ENCODE results near the gene IST1. TPM values are rescaled to one million over a fixed set of nuclear protein-coding genes. Genes with fewer than 3 reads are reported as not detected.

IST1 gene
- polyA plus RNA-seq, 5 donors = 275 to 371 (median 314) TPM

GRCh38 chr16:71915350-71915749 is 20.0 kb downstream of the IST1 start:
- DNase-seq = no peak

GRCh38 chr16:71916397-71916920 is 21.1 kb downstream of the IST1 start:
- no peak for DNase-seq

GRCh38 chr16:71917900-71918299 is 22.6 kb downstream of the IST1 start:
- no peak for DNase-seq

- DNase-seq = no peak
Measured at GRCh38 chr16:71919035-71919434, 23.7 kb downstream of the IST1 start.

DNA sequence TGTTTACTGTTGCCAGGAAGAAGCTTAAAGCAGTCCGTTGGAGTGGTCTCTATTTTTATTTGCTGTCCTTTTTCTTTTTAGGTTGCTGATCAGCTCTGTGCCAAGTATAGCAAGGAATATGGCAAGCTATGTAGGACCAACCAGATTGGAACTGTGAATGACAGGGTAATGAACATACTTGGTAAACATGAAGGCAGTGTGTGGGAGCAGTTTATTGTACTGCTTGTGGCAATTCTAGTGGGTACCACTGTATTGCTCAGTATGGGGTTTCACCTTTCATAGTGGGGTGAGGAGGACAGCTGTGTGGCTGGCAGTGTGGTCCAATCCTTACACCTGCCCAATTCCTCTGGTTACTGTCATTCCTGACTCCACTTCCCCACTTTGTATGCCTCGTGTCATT is 25.3 kb downstream of the IST1 start:
- DNase-seq = no peak

DNA sequence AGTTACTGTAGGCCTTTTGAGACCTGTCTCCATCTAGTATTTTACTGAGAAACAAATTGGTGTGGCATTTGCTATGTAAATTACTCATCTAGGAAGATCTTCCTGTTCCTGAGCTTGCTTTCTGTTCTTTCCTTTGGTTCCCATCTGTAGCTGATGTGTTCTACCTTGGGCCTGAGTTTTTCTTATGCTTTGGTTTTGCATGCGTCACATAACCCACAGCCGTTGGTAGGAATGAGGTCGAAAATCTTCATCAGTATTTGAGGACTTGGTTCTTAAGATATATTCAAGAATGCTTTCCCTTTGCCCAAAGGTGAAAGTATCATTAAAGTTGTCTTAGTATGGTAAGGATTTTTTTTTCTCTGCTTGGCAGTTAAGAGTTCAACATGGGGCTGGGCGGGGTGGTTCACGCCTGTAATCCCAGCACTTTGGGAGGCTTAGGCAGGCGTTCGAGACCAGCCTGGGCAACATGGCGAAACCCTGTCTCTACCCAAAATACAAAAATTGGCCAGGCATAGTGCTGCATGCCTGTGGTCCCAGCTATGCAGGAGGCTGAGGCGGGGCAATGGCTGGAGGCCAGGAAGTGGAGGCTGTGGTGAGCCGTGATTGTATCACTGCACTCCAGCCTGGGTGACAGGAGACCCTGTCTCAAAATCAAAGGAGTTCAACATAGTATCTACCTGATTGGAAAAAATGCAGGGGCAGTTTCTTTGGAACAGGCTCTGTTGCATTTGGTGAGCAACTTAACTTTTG is 28.8 kb downstream of the IST1 start:
- DNase-seq = no peak

- no peak for DNase-seq
Measured at GRCh38 chr16:71924710-71925109, 29.4 kb downstream of the IST1 start.

- DNase-seq = no peak
Measured at GRCh38 chr16:71927383-71927782, 32.1 kb downstream of the IST1 start.

- no peak for DNase-seq
Measured at GRCh38 chr16:71927787-71928186, 32.5 kb downstream of the IST1 start.

DNA sequence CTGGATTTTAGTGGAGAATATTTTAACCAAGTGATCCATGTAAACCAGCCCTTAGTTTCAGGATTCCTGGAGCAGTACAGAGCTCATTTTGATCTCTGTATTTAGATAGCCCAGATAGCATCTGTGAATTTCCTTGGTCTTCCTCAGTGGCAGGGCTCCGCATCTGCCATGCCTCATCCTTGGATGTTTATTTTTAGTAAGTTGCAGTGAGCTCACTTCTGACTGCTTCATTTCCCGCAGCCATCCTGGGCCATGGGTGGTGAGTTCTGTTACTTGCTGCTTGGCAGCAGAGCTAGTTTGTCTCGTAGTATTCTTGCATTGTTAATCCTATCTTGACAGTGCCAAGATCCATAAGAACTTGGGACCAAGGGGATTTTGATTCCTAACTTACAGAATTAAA is 33.7 kb downstream of the IST1 start:
- DNase-seq = no peak

DNA sequence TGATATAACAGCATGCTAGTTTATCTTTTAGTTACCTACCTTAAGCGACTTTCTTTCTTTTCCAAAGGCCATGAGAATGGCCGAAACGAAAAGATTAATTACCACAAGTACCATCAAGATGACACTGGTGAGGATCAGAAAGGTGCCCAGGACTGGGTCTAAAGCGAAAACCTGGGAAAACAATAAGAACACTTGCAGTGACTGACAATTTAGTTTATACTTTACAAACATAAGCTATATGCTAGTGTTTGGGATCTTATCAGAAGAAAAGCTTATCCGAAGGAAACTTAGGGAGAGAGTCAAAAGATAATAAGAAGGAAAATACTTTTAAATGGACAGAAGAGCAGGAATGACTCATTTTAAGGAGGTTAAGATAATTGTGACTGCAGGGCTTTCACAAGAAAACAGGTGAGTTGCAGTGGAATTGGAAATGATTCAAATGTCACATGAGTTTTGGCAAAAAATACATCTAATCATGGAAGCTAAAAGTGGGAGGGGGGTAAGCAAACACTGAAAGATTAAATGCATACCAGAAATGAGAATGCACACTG is 34.8 kb downstream of the IST1 start:
- no peak for DNase-seq

GRCh38 chr16:71931001-71931400 is 35.7 kb downstream of the IST1 start:
- no peak for DNase-seq

DNA sequence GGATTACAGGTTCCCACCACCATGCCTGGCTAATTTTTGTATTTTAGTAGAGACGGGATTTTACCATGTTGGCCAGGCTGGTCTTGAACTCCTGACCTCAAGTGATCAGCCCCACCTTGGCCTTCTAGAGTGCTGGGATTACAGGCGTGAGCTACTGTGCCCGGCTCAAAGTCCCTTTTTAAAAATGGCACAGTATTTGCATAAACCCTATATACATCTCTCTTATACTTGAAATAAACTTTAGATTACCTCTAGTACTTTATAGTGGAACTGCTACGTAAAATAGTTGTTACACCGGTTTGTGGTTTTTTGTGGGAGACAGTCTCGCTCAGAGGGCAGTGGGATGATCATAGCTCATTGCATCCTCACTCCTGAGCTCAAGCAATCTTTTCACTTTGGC is 36.3 kb downstream of the IST1 start:
- DNase-seq = no peak

- no peak for DNase-seq
Measured at GRCh38 chr16:71933017-71933416, 37.7 kb downstream of the IST1 start.

GRCh38 chr16:71933913-71934695 is 38.8 kb downstream of the IST1 start:
- no peak for DNase-seq

- DNase-seq = no peak
Measured at GRCh38 chr16:71937868-71938510, 42.7 kb downstream of the IST1 start.

DNA sequence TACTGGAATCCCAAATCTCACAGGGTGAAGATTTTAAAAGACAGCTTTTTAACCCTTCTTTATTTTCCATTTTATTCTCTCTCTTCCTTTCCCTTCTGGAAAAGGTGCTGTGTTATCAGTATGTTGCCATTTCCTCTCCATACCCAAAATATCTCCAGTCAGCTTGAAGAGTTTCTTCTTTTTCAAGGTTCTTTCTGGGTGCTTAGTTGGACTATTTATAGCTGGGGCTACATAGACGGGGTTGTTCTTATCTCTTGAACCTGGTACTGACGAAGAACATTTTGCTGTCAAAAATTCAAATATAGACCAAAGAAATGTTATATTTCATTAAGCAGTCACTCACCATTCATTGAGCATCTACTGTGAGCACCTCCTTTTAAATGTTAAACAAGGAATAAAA is 48.6 kb downstream of the IST1 start:
- DNase-seq = no peak

DNA sequence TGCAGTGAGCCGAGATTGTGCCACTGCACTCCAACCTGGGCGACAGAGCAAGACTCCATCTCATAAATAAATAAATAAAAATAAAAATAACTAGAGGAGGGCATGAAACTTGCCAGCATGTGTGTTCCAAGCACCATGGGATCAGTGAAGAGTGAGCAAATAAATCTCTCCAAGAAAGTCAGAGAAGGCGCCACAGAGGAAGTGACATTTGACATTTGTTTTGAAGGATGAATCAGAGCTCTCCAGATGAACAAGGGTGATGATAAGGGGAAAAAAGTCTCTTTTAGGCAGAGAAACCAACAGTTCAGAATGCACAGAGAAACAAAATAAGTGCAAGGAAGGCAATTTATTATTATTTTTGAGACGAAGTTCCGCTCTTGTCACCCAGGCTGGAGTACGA is 50.3 kb downstream of the IST1 start:
- DNase-seq = no peak

DNA sequence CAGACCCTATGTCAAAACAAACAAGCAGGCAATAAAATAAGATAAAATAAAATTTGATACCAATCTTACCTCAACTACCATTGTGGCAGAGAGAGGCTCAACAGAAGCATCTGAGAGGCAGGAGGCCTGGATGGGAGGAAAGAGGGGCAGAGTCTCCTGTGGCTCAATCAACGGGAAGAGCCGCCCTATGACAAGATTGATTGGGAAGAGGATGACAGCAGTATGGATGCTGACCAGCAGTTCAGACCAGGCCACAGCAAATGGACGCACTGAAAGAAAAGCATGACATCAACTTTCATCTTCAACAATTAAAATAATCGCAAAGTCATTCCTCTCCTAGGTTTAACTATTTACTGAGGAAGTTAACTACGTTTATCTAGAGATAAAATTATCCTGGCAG is 57.5 kb downstream of the IST1 start:
- DNase-seq = no peak

DNA sequence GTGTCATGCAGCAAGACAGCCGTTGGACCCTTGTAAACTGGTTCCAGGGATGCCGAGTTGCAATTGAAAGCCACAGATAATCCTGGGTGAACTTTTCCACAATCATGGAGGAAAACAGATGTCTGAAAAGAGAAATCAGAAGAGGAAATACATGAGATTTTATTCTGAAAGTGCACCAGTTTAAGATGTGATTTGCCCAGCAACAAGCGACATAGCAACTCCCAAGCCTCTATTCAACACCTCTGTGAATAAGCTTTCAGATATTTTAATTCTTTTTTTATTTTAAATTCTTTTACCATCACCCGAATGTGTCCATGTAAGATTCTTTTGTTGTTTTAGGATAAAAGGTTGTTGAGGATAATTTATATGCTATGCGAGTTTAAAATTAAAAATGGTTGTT is 58.8 kb downstream of the IST1 start:
- DNase-seq = no peak

DNA sequence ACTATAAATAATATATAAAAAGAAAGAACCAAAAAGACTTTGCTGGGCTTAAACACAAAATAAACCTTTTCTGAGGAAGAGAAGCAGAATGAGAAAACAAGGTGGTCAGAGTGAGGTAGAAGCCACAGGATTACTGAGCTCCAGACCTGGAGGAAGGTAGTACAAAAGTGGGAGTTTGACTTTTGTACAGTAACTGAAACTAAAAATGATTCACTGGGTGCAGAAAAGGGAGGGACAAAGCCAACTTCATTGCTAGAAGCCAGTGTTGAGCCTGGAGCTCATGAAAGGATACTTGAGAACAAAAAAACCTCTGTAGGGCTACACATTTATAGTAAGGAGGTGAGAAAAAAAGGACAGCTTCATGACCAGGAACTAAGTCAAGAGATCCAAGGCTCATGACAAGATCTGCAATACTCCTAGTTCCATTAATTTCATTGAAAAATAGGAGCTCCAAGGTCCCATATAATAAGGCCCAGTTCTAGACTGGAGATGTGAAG is 59.4 kb downstream of the IST1 start:
- DNase-seq = no peak

GRCh38 chr16:71956486-71956885 is 61.2 kb downstream of the IST1 start:
- DNase-seq = no peak

All from right lung (tissue), 5 donors.